SU-DHL-6 (cell line): Measurements from ENCODE around the gene DNAH9.

Experiments
- H2AFZ ChIP-seq: fragments of 200-600 bp; sonication (generic); 2 replicates; pipeline ENCODE4 v1.6.1; 2014; ENCODE audit warnings: low read depth, mild to moderate bottlenecking, moderate library complexity, mixed read lengths, antibody characterized with exemption, low read length; ENCODE audit not compliant: severe bottlenecking
- H3F3A ChIP-seq: fragments of 200-600 bp; shearing (Covaris generic); 2 replicates; pipeline ENCODE4 v1.6.0; 2016; ENCODE audit warnings: antibody characterized with exemption, mild to moderate bottlenecking; ENCODE audit not compliant: insufficient read depth
- H3K27ac ChIP-seq: fragments of 200-600 bp; sonication (generic); 2 replicates; pipeline ENCODE4 v1.5.1; 2016; ENCODE audit warnings: low read depth, mild to moderate bottlenecking, low read length, moderate library complexity, mixed read lengths
- H3K27me3 ChIP-seq: fragments of 200-600 bp; sonication (generic), shearing (Covaris generic); 2 replicates; pipeline ENCODE4 v1.6.0; 2014; ENCODE audit warnings: mild to moderate bottlenecking, low read length
- H3K36me3 ChIP-seq: fragments of 200-600 bp; sonication (generic); 2 replicates; pipeline ENCODE4 v1.6.1; 2014; ENCODE audit warnings: mild to moderate bottlenecking, low read length, mixed read lengths
- H3K4me2 ChIP-seq: fragments of 300-600, 200-600 bp; shearing (Covaris generic), sonication (generic); 2 replicates; pipeline ENCODE4 v1.6.0; 2014; ENCODE audit warnings: low read length, low read depth, mild to moderate bottlenecking; ENCODE audit not compliant: poor library complexity, severe bottlenecking
- H3K4me3 ChIP-seq: fragments of 200-600 bp; sonication (generic); 2 replicates; pipeline ENCODE4 v1.5.1; 2014; ENCODE audit warnings: antibody characterized with exemption, low read length, mild to moderate bottlenecking, mixed read lengths; ENCODE audit not compliant: insufficient read depth, poor library complexity, severe bottlenecking
- H3K79me2 ChIP-seq: fragments of 200-600 bp; sonication (generic); 2 replicates; pipeline ENCODE4 v1.6.1; 2014; ENCODE audit warnings: mild to moderate bottlenecking, low read length, moderate library complexity; ENCODE audit not compliant: insufficient read depth
- H3K9ac ChIP-seq: fragments of 200-600 bp; sonication (generic); 2 replicates; pipeline ENCODE4 v1.7.0; 2014; ENCODE audit warnings: mild to moderate bottlenecking, low read length
- H3K9me2 ChIP-seq: fragments of 200-600 bp; sonication (generic); replicated peaks from 2 replicates; pipeline ENCODE4 v1.6.1; 2014; ENCODE audit warnings: low read length; ENCODE audit not compliant: insufficient read depth
- H3K9me3 ChIP-seq: fragments of 200-600 bp; sonication (generic); 2 replicates; pipeline ENCODE4 v1.6.1; 2014; ENCODE audit warnings: low read length, mixed read lengths; ENCODE audit not compliant: insufficient read depth
- H4K20me1 ChIP-seq: fragments of 200-600 bp; sonication (generic); 2 replicates; pipeline ENCODE4 v1.6.1; 2014; ENCODE audit warnings: low read depth, mild to moderate bottlenecking, antibody characterized with exemption, low read length, moderate library complexity, mixed read lengths
- CTCF ChIP-seq: fragments of 200-600 bp; sonication (generic); IDR thresholded peaks from one replicate; pipeline ENCODE4 v1.5.1; 2017; ENCODE audit warnings: antibody characterized with exemption, mild to moderate bottlenecking, low read length, moderate library complexity; ENCODE audit not compliant: insufficient read depth, poor library complexity, severe bottlenecking
- EZH2phosphoT487 ChIP-seq: fragments of 200-600 bp; sonication (generic), shearing (Covaris generic); conservative IDR thresholded peaks from 2 replicates; pipeline ENCODE4 v1.6.1; 2018; ENCODE audit warnings: mild to moderate bottlenecking, antibody characterized with exemption, low read length, moderate library complexity, mixed read lengths

DNAH9 gene

GRCh38 chr17:11980813-11981212 is 382.5 kb downstream of the DNAH9 start:
- no peak overlapping the region for H3K9ac ChIP-seq
- H3K36me3 ChIP-seq, result no peaks in the 10 kb centered on the region
- H3K27ac ChIP-seq, result no peak overlapping the region
- no peaks in the 10 kb centered on the region for H3K9me3 ChIP-seq
- H4K20me1 ChIP-seq, result no peaks in the 10 kb centered on the region
- TF ChIP-seq CTCF, result no peak
- no peaks in the 10 kb centered on the region for H3K27me3 ChIP-seq
- no peaks in the 10 kb centered on the region for H3F3A ChIP-seq
- H3K9me2 ChIP-seq, result no peaks in the 10 kb centered on the region
- H2AFZ ChIP-seq, result no peak overlapping the region
- H3K4me3 ChIP-seq, result no peak overlapping the region
- no peak overlapping the region for H3K4me2 ChIP-seq
- H3K79me2 ChIP-seq, result no peaks in the 10 kb centered on the region

- no peak overlapping the region for H3K4me3 ChIP-seq
- H3K79me2 ChIP-seq, result no peaks in the 10 kb centered on the region
- no peak overlapping the region for H3K27ac ChIP-seq
- H3K9me3 ChIP-seq, result no peaks in the 10 kb centered on the region
- no peaks in the 10 kb centered on the region for H3F3A ChIP-seq
- H3K27me3 ChIP-seq, result no peaks in the 10 kb centered on the region
- H3K36me3 ChIP-seq, result no peaks in the 10 kb centered on the region
- H3K9ac ChIP-seq, result no peak overlapping the region
- TF ChIP-seq CTCF (no peak), EZH2phosphoT487 (no peak)
- H3K4me2 ChIP-seq, result no peak overlapping the region
- H2AFZ ChIP-seq, result no peak overlapping the region
- H3K9me2 ChIP-seq, result no peaks in the 10 kb centered on the region
- no peaks in the 10 kb centered on the region for H4K20me1 ChIP-seq
These were observed 383.6 kb downstream of the DNAH9 start for GRCh38 chr17:11981862-11982261.

GRCh38 chr17:11986179-11986941 is 388.1 kb downstream of the DNAH9 start:
- Histone ChIP-seq H3K4me2 (no peak overlapping the region), H3F3A (no peaks in the 10 kb centered on the region), H3K27me3 (no peaks in the 10 kb centered on the region), H3K9me2 (no peaks in the 10 kb centered on the region), H3K79me2 (no peaks in the 10 kb centered on the region), H3K4me3 (no peak overlapping the region), H3K36me3 (no peaks in the 10 kb centered on the region), H3K9me3 (no peaks in the 10 kb centered on the region), H2AFZ (no peak overlapping the region), H4K20me1 (no peaks in the 10 kb centered on the region), H3K9ac (no peak overlapping the region), H3K27ac (no peak overlapping the region)
- TF ChIP-seq EZH2phosphoT487 (no peak), CTCF (no peak)
